HepG2 (cell line): Measurements from ENCODE around the gene ADGRG6. TPM values are rescaled to one million over a fixed set of nuclear protein-coding genes. Genes with fewer than 3 reads are reported as not detected.

Experiments used
- ATAC-seq: fragments of 200-7000 bp; cut with Tn5 transposase; 3 replicates; pipeline ENCODE4 v1.9.1; 2020; ENCODE audit warnings: mild to moderate bottlenecking, moderate library complexity
- BruUV-seq: library from RNA; stranded (reverse); fragments of 400-500 nt; replicated peaks from 2 replicates; lab custom pipeline; 2021; lab: Mats Ljungman, UMichigan
- CTCF ChIA-PET: fragments of 300-600 bp; formaldehyde crosslinking; extraction: SDS; loops from one replicate; lab custom pipeline; 2021; ENCODE audit warnings: low total read pairs, inconsistent platforms, low intra/inter-chr PET ratio; lab: Yijun Ruan, JAX
- POLR2A ChIA-PET: fragments of 350-600 bp; sonication (Branson Sonifier 250); formaldehyde crosslinking; loops from one replicate; lab custom pipeline; 2020; ENCODE audit warnings: antibody characterized with exemption, inconsistent platforms; lab: Yijun Ruan, JAX
- DNase-seq: peaks from one replicate; pipeline ENCODE4 v3.0.0-alpha.2; 2015; ENCODE audit warnings: low spot score
- FAIRE-seq: peaks from 3 replicates; lab custom pipeline; 2011; peaks lifted over from hg19 to GRCh38; lab: Jason Lieb, UNC
- H2AFZ ChIP-seq: one replicate; pipeline ENCODE4 v1.6.1; 2011; ENCODE audit warnings: low read length, inconsistent platforms
- H3K27ac ChIP-seq: fragments of 300-600 bp; 3 replicates; pipeline ENCODE4 v1.8.0; 2011; ENCODE audit warnings: mixed run types, mild to moderate bottlenecking, mixed read lengths, low read length, inconsistent platforms; ENCODE audit not compliant: insufficient read depth; ENCODE audit errors: extremely low read length
- H3K27me3 ChIP-seq, 2 experiments: fragments of 200-600 bp in 1 of 2; 2 replicates in 1 of 2; 3 replicates in 1 of 2; pipeline versions ENCODE4 v1.6.0 to v1.8.0; 2011; ENCODE audit warnings: low read length in 2 of 2, mild to moderate bottlenecking in 2 of 2, moderate library complexity in 2 of 2, inconsistent platforms in 1 of 2; ENCODE audit not compliant: insufficient read depth in 2 of 2, control insufficient read depth in 1 of 2
- H3K36me3 ChIP-seq, 2 experiments: fragments of 200-600 bp in 1 of 2; replicated peaks in 1 of 2; 2 replicates in 1 of 2; 3 replicates in 1 of 2; pipeline versions ENCODE4 v1.5.1 to v1.8.0; 2011; ENCODE audit warnings: low read length in 2 of 2, inconsistent platforms in 1 of 2; ENCODE audit not compliant: insufficient read depth in 2 of 2, control insufficient read depth in 1 of 2
- H3K4me1 ChIP-seq: 2 replicates; pipeline ENCODE4 v1.5.1; 2012; ENCODE audit warnings: low read length, inconsistent platforms; ENCODE audit not compliant: insufficient read depth
- H3K4me2 ChIP-seq: 2 replicates; pipeline ENCODE4 v1.6.0; 2011; ENCODE audit warnings: low read depth, low read length, inconsistent platforms
- H3K4me3 ChIP-seq, 3 experiments: fragments of 200-600 bp in 1 of 3; sonication (generic), shearing (Covaris generic) in 1 of 3; replicated peaks in 1 of 3; 2 replicates each; pipeline ENCODE4 v1.5.1; 2011 to 2016; ENCODE audit warnings: low read length in 3 of 3, inconsistent platforms in 2 of 3, low read depth in 2 of 3, mild to moderate bottlenecking in 2 of 3, control low read depth in 1 of 3, mixed read lengths in 1 of 3; ENCODE audit not compliant: insufficient read depth in 1 of 3
- H3K79me2 ChIP-seq: one replicate; pipeline ENCODE4 v1.6.1; 2011; ENCODE audit warnings: low read length, inconsistent platforms; ENCODE audit not compliant: insufficient read depth
- H3K9ac ChIP-seq: 2 replicates; pipeline ENCODE4 v1.6.0; 2011; ENCODE audit warnings: mild to moderate bottlenecking, low read depth, low read length, inconsistent platforms; ENCODE audit not compliant: insufficient read depth
- H3K9me3 ChIP-seq: 2 replicates; pipeline ENCODE4 v1.5.1; 2012; ENCODE audit warnings: mild to moderate bottlenecking, low read length
- H4K20me1 ChIP-seq: 2 replicates; pipeline ENCODE4 v1.6.0; 2011; ENCODE audit warnings: inconsistent platforms, mild to moderate bottlenecking, low read length, moderate library complexity; ENCODE audit not compliant: insufficient read depth
- AGO2 ChIP-seq: fragments of 200-400 bp; formaldehyde crosslinking; optimal IDR thresholded peaks from 2 replicates; pipeline ENCODE3; 2017; ENCODE audit warnings: mild to moderate bottlenecking, low read depth, low read length, moderate library complexity
- ARHGAP35 ChIP-seq: sonication (generic); formaldehyde crosslinking; IDR thresholded peaks from 2 replicates; pipeline ENCODE4 v1.9.0; 2022; ENCODE audit warnings: mild to moderate bottlenecking, inconsistent platforms, moderate library complexity, missing genetic modification reagents, borderline replicate concordance
- FOSL1 ChIP-seq: sonication (generic); formaldehyde crosslinking; IDR thresholded peaks from 2 replicates; pipeline ENCODE4 v1.9.0; 2021; ENCODE audit warnings: missing genetic modification reagents, borderline replicate concordance
- HOXA7 ChIP-seq: sonication (generic); formaldehyde crosslinking; IDR thresholded peaks from 2 replicates; pipeline ENCODE4 v1.8.1; 2022; ENCODE audit warnings: mild to moderate bottlenecking, missing genetic modification reagents, moderate library complexity
- ONECUT2 ChIP-seq: sonication (generic); formaldehyde crosslinking; IDR thresholded peaks from 2 replicates; pipeline ENCODE4 v1.4.0; 2020; ENCODE audit warnings: missing genetic modification reagents
- RBM22 ChIP-seq: fragments of 200-400 bp; formaldehyde crosslinking; optimal IDR thresholded peaks from 2 replicates; pipeline ENCODE3; 2017; ENCODE audit warnings: mild to moderate bottlenecking, low read length, moderate library complexity
- RXRA ChIP-seq: sonication (generic); formaldehyde crosslinking; IDR thresholded peaks from 2 replicates; pipeline ENCODE4 v1.5.1; 2020; ENCODE audit warnings: missing genetic modification reagents
- SMARCE1 ChIP-seq: fragments of 450-650 bp; IDR thresholded peaks from 2 replicates; pipeline ENCODE4 v1.6.1; 2017; ENCODE audit warnings: borderline replicate concordance
- SNAI1 ChIP-seq: sonication (generic); formaldehyde crosslinking; IDR thresholded peaks from 2 replicates; pipeline ENCODE4 v1.5.0; 2020; ENCODE audit warnings: mild to moderate bottlenecking, missing genetic modification reagents, borderline replicate concordance
- SOX6 ChIP-seq, 2 experiments: fragments of 450-650 bp in 1 of 2; sonication (generic) in 1 of 2; formaldehyde crosslinking in 1 of 2; IDR thresholded peaks; 2 replicates each; pipeline versions ENCODE4 v1.4.0 to v1.6.1; 2017 to 2020; ENCODE audit warnings: antibody characterized with exemption in 1 of 2, mild to moderate bottlenecking in 1 of 2, missing genetic modification reagents in 1 of 2
- XRCC5 ChIP-seq: fragments of 200-400 bp; formaldehyde crosslinking; optimal IDR thresholded peaks from 2 replicates; pipeline ENCODE3; 2017; ENCODE audit warnings: mild to moderate bottlenecking, low read length
- ZFY ChIP-seq: sonication (generic); formaldehyde crosslinking; IDR thresholded peaks from 2 replicates; pipeline ENCODE4 v1.4.0; 2020; ENCODE audit warnings: missing genetic modification reagents
- ZNF138 ChIP-seq: sonication (generic); formaldehyde crosslinking; IDR thresholded peaks from 2 replicates; pipeline ENCODE4 v1.5.0; 2020; ENCODE audit warnings: mild to moderate bottlenecking, low read depth, missing genetic modification reagents
- ZNF3 ChIP-seq: IDR thresholded peaks from 2 replicates; pipeline ENCODE4 v1.7.0; 2017; ENCODE audit warnings: inconsistent platforms
- ZNF432 ChIP-seq: sonication (generic); formaldehyde crosslinking; IDR thresholded peaks from 2 replicates; pipeline ENCODE4 v1.5.0; 2020; ENCODE audit warnings: missing genetic modification reagents, mild to moderate bottlenecking, borderline replicate concordance
- ZNF441 ChIP-seq: sonication (generic); formaldehyde crosslinking; IDR thresholded peaks from 2 replicates; pipeline ENCODE4 v1.7.0; 2021; ENCODE audit warnings: missing genetic modification reagents, borderline replicate concordance
- ZNF549 ChIP-seq: sonication (generic); formaldehyde crosslinking; IDR thresholded peaks from 2 replicates; pipeline ENCODE4 v1.5.0; 2020; ENCODE audit warnings: missing genetic modification reagents
- WGBS: methylation state at CpG from one replicate; pipeline ENCODE4 v1.1.6; 2017; ENCODE audit warnings: low lambda C conversion rate; 5-methylcytosine and 5-hydroxymethylcytosine counted together
- in situ Hi-C: cut with HindIII; loops from 2 replicates; pipeline ENCODE4 v1.10.0; 2017; ENCODE audit warnings: low pct_unique_long_range_greater_than_20kb; ENCODE audit not compliant: extremely low pct_ligation_motif_present
- intact Hi-C: fragments of 100-400 bp; cut with micrococcal nuclease; formaldehyde crosslinking; loops from one replicate; pipeline ENCODE4 v1.10.0; 2022; ENCODE audit not compliant: unreplicated experiment
- polyA plus RNA-seq, 8 experiments: library from polyadenylated mRNA; depleted of rRNA in 3 of 8; stranded (reverse) in 7 of 8; unstranded in 1 of 8; fragments of >200 nt; fragmentation: Illumina TruSeq in 4 of 8; extraction: Trizol in 4 of 8; gene quantifications; 2 replicates each; pipeline versions ENCODE4 v1.2.1 to v1.2.3, GENCODE V29; 2011 to 2016; ENCODE audit warnings: low read depth in 4 of 8, missing spikeins in 1 of 8, mixed read lengths in 1 of 8; ENCODE audit not compliant: insufficient read depth in 1 of 8
- total RNA-seq, 5 experiments: library from RNA; depleted of rRNA; stranded (reverse); fragments of >200 nt; fragmentation: Illumina TruSeq; extraction: Trizol; gene quantifications; 2 replicates each; pipeline ENCODE4 v1.2.3, GENCODE V29; 2016; ENCODE audit warnings: low read depth in 1 of 5
- TF ChIP-seq, protein P1 (sequence below): sonication (generic); formaldehyde crosslinking; IDR thresholded peaks from 2 replicates; pipeline ENCODE4 v1.4.0; 2020; ENCODE audit warnings: missing genetic modification reagents
- TF ChIP-seq, protein P2 (sequence below): sonication (generic); formaldehyde crosslinking; IDR thresholded peaks from 2 replicates; pipeline ENCODE4 v1.5.0; 2020; ENCODE audit warnings: missing genetic modification reagents
- TF ChIP-seq, protein P3 (sequence below): IDR thresholded peaks from 2 replicates; pipeline ENCODE4 v1.6.1; 2016; ENCODE audit warnings: missing biosample characterization, missing genetic modification reagents, low read depth
- TF ChIP-seq, protein P4 (sequence below): sonication (generic); formaldehyde crosslinking; IDR thresholded peaks from 2 replicates; pipeline ENCODE4 v1.4.0; 2020; ENCODE audit warnings: missing genetic modification reagents, borderline replicate concordance

ADGRG6 gene
- total and polyA plus RNA-seq, 2 of the 13 experiments (the other 11 are each of a cell fraction or from before 2014, with no cell fraction given): 129 to 249 TPM

DNA sequence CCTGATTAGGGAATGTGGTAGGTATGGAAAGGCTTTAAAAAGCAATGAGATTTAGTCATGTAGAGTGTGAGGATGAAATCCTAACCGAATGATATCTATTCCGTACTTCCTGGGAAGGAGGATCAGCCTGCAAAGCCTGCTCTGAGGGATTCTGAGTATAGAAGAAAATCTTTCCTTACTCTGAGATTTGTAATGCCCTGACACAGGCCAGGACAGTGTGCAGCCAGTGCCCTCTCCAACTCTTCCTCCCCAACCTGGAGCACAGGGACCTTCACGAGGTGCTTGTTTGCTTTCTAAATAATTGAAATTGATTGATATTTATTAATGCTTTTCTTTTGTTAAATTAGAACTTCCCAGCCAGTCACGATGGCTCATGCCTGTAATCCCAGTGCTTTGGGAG, 131.6 kb downstream of the ADGRG6 start:
- intact Hi-C loops (no loop called here), in situ Hi-C loops (no loop called here)
- no peaks in the 10 kb centered on the region for H3K79me2 ChIP-seq
- ATAC-seq (peak; percentile 45), DNase-seq (no peak), FAIRE-seq (no peak)
- ChIA-PET POLR2A (no interaction called here), CTCF (no interaction called here)
- H3K27ac ChIP-seq: no peak overlapping the region
- no peaks in the 10 kb centered on the region for H3K9me3 ChIP-seq
- H3K4me1 ChIP-seq: no peaks in the 10 kb centered on the region
- H3K27me3 ChIP-seq: no peaks in the 10 kb centered on the region
- H3K36me3 ChIP-seq: peaks cover 20 to 76% of the 10 kb centered on the region in 2 experiments
- H4K20me1 ChIP-seq: no peaks in the 10 kb centered on the region
- H2AFZ ChIP-seq: no peak overlapping the region
- H3K4me3 ChIP-seq: no peak overlapping the region
- WGBS: 93% methylated on average over 4 of the region's 4 CpGs
- no peak overlapping the region for H3K9ac ChIP-seq
- H3K4me2 ChIP-seq: no peak overlapping the region
- no TSS peak for BruUV-seq
- TF ChIP-seq, protein P1, sequence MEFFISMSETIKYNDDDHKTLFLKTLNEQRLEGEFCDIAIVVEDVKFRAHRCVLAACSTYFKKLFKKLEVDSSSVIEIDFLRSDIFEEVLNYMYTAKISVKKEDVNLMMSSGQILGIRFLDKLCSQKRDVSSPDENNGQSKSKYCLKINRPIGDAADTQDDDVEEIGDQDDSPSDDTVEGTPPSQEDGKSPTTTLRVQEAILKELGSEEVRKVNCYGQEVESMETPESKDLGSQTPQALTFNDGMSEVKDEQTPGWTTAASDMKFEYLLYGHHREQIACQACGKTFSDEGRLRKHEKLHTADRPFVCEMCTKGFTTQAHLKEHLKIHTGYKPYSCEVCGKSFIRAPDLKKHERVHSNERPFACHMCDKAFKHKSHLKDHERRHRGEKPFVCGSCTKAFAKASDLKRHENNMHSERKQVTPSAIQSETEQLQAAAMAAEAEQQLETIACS (CRISPR knock-in tag): no peak
- TF ChIP-seq ZNF549 (CRISPR knock-in tag) (no peak), SNAI1 (CRISPR knock-in tag) (no peak), ZNF3 (no peak), SMARCE1 (no peak), ARHGAP35 (CRISPR knock-in tag) (no peak), ZNF138 (CRISPR knock-in tag) (no peak), ZFY (CRISPR knock-in tag) (no peak), FOSL1 (CRISPR knock-in tag) (peak; percentile 24; the same call in 1 of the 2 replicates), AGO2 (peak; percentile 46), RBM22 (peak; percentile 91), SOX6 (IDR thresholded peaks at IDR 0.05) (no peak), SOX6 (CRISPR knock-in tag; IDR thresholded peaks at IDR 0.05) (no peak), HOXA7 (CRISPR knock-in tag) (no peak), ZNF432 (CRISPR knock-in tag) (no peak), ONECUT2 (CRISPR knock-in tag) (no peak), RXRA (CRISPR knock-in tag) (no peak), ZNF441 (CRISPR knock-in tag) (no peak), XRCC5 (no peak)
- TF ChIP-seq, protein P2, sequence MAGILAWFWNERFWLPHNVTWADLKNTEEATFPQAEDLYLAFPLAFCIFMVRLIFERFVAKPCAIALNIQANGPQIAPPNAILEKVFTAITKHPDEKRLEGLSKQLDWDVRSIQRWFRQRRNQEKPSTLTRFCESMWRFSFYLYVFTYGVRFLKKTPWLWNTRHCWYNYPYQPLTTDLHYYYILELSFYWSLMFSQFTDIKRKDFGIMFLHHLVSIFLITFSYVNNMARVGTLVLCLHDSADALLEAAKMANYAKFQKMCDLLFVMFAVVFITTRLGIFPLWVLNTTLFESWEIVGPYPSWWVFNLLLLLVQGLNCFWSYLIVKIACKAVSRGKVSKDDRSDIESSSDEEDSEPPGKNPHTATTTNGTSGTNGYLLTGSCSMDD: no peak
- TF ChIP-seq, protein P3, sequence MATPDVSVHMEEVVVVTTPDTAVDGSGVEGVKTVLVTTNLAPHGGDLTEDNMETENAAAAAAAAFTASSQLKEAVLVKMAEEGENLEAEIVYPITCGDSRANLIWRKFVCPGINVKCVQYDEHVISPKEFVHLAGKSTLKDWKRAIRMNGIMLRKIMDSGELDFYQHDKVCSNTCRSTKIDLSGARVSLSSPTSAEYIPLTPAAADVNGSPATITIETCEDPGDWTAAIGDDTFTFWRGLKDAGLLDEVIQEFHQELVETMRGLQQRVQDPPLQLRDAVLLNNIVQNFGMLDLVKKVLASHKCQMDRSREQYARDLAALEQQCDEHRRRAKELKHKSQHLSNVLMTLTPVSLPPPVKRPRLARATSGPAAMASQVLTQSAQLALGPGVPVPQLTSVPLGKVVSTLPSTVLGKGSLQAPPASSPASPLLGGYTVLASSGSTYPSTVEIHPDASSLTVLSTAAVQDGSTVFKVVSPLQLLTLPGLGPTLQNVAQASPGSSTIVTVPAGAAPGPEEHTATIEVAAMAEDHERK (CRISPR knock-in tag): no peak
- TF ChIP-seq, protein P4, sequence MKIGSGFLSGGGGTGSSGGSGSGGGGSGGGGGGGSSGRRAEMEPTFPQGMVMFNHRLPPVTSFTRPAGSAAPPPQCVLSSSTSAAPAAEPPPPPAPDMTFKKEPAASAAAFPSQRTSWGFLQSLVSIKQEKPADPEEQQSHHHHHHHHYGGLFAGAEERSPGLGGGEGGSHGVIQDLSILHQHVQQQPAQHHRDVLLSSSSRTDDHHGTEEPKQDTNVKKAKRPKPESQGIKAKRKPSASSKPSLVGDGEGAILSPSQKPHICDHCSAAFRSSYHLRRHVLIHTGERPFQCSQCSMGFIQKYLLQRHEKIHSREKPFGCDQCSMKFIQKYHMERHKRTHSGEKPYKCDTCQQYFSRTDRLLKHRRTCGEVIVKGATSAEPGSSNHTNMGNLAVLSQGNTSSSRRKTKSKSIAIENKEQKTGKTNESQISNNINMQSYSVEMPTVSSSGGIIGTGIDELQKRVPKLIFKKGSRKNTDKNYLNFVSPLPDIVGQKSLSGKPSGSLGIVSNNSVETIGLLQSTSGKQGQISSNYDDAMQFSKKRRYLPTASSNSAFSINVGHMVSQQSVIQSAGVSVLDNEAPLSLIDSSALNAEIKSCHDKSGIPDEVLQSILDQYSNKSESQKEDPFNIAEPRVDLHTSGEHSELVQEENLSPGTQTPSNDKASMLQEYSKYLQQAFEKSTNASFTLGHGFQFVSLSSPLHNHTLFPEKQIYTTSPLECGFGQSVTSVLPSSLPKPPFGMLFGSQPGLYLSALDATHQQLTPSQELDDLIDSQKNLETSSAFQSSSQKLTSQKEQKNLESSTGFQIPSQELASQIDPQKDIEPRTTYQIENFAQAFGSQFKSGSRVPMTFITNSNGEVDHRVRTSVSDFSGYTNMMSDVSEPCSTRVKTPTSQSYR (CRISPR knock-in tag): no peak
